VCaP (cell line): ENCODE measurements around the gene LRRC26.

ENCODE experiments used
- H3K27ac ChIP-seq: fragments of 450-650 bp; 2 replicates; pipeline ENCODE4 v1.5.1; 2017
- CTCF ChIP-seq: fragments of 450-650 bp; conservative IDR thresholded peaks from 2 replicates; pipeline ENCODE4 v1.5.1; 2017; ENCODE audit warnings: mild to moderate bottlenecking, moderate library complexity

Gene LRRC26

GRCh38 chr9:137202966-137203365 is 33.1 kb upstream of the LRRC26 start:
- H3K27ac ChIP-seq, result no peak overlapping the region
- no peak for TF ChIP-seq CTCF

GRCh38 chr9:137201205-137201868 is 31.5 kb upstream of the LRRC26 start:
- H3K27ac ChIP-seq, result peak overlapping the region; percentile 97
- TF ChIP-seq CTCF, result no peak

- no peak for TF ChIP-seq CTCF
- H3K27ac ChIP-seq, result peak within 1 kb of the TSS; percentile 97
Measured at GRCh38 chr9:137200311-137201204, 30.7 kb upstream of the LRRC26 start, which contains the start of gene TPRN. TPRN (minus strand) TSS chr9:137200741; CDS start chr9:137200711, 30 bp downstream.

GRCh38 chr9:137199411-137200121 is 29.7 kb upstream of the LRRC26 start:
- peak overlapping the region; percentile 97 for H3K27ac ChIP-seq

GRCh38 chr9:137198902-137199283 is 29.0 kb upstream of the LRRC26 start:
- H3K27ac ChIP-seq, result peak overlapping the region; percentile 97
- no peak for TF ChIP-seq CTCF

More at GRCh38 chr9:137199411-137200121, 29.7 kb upstream of the LRRC26 start:
- TF ChIP-seq CTCF, result no peak

DNA sequence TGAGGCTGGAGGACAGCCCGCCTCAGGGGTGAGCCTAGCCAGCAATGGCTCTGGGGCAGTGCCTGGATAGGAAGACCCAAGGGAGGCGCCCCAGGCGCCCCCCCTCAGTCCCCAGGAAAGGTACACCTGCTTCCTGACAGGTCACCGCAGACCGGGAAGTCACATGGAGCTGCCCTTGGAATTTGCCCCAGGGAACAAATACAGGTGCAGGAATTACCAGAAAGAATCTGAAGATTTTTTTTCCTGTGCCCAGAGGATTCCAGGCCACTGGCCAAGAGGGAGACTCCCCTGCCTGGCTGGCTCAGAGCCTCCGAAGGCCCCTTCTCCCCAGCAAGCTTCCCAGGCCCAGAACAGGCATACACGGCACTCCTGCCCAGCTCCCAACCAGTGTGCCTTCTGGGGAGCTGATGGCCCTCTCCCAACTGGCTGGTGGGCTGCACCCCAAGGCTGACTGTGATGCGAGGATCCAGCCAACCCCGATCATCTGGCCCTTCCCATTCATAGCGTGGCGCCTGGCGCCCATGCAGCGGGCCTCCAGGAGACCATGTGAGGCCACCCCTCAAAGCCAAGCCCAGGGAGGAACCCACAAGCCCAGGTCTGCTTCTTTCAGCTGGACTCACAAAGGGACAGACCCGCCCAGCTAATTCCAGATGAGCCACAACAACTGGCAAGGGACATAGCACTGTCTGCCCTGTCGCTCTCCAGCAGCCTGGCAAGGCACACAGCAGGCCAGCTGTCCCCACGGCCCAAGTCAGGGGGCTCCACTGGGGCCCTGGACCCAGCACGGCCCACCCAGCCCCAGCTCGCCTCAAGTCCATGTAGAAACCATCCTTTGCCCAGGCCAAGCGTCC is 28.4 kb upstream of the LRRC26 start:
- H3K27ac ChIP-seq, result peak overlapping the region; percentile 97
- TF ChIP-seq CTCF, result no peak
